ENCODE results near the gene PHF2.

Gene PHF2

GRCh38 chr9:93603011-93603410 lies 26.6 kb downstream of the PHF2 start:
- no peak for FAIRE-seq

DNA sequence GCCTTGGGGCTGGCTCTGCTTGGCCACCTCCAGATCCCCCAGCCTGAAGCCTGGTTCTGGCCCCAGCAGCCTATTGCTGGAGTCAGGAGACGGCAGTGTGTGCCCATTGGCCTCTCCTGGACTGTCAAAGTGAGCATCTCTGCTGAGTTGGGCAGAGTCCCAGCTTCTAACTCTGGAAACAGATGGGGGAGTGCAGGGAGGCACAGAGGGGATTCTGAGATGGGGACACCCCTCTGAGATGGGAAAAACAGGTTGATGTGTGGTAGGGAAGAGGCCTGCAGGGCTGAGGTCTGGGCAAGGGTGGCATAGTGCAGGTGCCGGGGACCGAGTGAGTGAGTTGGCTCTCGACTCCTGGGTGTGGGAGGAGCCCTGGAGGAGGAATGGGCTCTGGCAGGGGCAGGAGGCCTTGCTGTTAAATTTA lies 27.5 kb downstream of the PHF2 start:
- FAIRE-seq, result no peak

DNA sequence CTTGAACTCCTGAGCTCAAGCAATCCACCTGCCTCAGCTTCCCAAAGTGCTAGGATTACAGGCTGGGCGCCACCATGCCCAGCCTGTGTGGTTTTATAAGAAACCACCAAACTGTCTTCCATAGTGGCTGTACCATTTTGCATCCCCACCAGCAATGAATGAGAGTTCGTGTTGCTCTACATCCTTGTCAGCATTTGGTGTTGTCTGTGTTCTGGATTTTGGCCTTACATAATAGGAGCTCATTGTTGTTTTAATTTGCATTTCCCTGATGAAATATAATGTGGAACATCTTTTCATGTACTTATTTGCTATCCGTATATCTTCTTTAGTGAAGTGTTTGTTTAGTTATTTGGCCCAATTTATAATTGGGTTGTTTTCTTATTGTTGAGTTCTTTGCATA lies 29.8 kb downstream of the PHF2 start:
- FAIRE-seq, result no peak

DNA sequence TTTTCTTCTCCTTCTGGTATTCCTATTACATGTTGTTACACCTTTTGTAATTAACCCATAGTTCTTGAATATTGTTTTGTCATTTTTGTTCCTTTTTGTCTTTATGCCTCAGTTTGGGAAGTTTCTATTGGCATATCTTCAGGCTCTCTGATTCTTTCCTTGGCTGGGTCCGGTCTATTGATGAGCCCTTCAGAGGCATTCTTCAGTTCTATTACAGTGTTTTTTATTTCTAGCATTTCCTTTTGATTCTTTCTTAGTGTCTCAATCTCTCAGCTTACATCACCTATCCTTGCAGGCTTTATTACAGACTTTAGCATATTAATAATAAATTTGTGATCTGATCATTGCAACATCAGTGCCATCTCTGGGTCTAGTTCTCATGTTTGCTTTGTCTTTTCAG lies 33.8 kb downstream of the PHF2 start:
- no peak for FAIRE-seq

GRCh38 chr9:93612052-93612795 lies 35.8 kb downstream of the PHF2 start:
- FAIRE-seq, result no peak

- no peak for FAIRE-seq
Observed at GRCh38 chr9:93612796-93613154, 36.4 kb downstream of the PHF2 start.

- no peak for FAIRE-seq
Observed at GRCh38 chr9:93613174-93613573, 36.8 kb downstream of the PHF2 start.

GRCh38 chr9:93613791-93614190 lies 37.4 kb downstream of the PHF2 start:
- FAIRE-seq, result no peak

DNA sequence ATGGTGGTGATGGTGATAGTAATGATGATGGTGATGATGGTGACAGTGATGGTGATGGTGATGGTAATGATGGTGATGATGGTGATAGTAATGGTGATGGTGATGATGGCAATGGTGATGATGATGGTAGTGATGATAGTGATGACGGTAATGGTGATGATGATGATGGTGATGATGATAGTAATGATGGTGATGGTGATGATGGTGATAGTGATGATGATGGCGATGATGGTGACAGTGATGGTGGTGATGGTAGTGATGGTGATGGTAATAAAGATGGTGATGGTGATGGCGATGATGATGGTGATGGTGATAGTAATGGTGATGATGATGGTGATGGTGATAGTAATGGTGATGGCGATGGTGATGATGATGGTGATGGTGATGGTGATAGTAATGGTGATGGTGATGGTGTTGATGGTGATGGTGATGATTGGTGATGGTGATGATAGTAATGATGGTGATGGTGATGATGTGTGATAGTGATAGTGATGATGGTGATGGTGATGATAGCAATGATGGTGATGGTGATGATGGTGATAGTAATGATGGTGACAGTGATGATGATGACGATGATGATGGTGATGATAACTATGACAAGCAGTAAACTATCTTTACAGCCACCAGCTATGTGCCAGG lies 38.6 kb downstream of the PHF2 start:
- FAIRE-seq, result no peak

DNA sequence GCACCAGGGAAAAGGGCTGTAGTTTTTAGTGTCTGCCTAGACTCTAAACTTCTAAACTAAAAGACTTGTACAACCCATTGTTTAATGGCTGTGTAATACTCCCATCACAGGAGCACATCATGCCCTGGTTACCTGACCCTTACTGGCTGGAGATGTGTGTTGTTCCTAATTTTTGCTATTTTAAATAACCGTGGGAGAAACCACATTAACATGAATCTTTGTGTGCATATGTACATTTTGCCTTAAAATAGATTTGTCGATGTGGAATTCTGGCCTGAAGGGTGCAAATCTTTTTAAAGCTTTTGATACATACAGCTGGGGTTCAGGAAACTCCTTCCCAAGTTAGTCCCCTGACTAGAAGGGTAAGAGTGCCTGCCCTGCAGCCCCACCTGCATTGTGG lies 39.7 kb downstream of the PHF2 start:
- no peak for FAIRE-seq

DNA sequence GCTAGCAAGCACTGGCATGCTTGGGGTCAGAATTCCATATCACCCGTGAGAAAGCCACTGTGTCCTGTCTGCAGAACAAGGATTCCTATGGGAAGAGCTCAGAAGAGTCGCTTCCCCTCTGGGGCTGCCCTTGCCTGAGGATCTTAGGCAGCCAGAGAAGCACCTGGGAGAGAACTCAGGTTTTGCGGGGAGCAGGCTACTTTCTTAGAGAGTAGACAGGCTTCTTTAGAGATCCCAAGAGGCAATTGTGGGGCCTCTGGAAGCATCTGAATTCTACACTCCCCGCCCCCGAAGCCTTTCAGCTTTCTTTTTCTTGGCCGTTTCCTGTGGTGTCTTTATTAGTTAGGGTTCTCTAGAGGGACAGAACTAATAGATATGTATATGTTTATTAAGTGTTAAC lies 40.9 kb downstream of the PHF2 start:
- FAIRE-seq, result no peak

GRCh38 chr9:93619272-93619775 lies 42.9 kb downstream of the PHF2 start:
- FAIRE-seq, result no peak

GRCh38 chr9:93620041-93620506 lies 43.7 kb downstream of the PHF2 start:
- FAIRE-seq, result no peak

GRCh38 chr9:93620881-93621820 lies 44.8 kb downstream of the PHF2 start:
- FAIRE-seq, result no peak

GRCh38 chr9:93621922-93622321 lies 45.5 kb downstream of the PHF2 start:
- no peak for FAIRE-seq

DNA sequence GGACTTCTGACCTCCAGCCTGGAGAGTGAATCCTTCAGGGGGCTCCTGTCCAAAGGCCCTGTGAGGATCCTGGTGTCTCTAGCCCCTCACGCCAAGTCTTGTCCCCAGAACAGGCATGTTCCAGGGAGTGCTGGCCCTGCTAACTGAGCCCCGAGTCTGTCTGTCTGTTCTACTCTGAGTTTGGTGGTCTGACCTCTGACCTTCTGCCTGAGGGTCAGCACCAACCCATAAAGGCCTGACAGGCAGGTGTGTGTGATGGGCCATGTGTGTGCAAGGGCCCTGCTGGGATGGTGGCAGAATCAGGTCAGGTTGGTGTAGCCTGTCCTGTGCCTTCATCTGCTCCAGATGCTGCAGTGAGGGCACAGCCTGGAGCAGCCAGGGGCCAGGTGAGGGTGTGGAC lies 46.3 kb downstream of the PHF2 start:
- no peak for FAIRE-seq

GRCh38 chr9:93623753-93624152 lies 47.4 kb downstream of the PHF2 start:
- FAIRE-seq, result no peak

- no peak for FAIRE-seq
Observed at GRCh38 chr9:93624431-93624834, 48.0 kb downstream of the PHF2 start.

DNA sequence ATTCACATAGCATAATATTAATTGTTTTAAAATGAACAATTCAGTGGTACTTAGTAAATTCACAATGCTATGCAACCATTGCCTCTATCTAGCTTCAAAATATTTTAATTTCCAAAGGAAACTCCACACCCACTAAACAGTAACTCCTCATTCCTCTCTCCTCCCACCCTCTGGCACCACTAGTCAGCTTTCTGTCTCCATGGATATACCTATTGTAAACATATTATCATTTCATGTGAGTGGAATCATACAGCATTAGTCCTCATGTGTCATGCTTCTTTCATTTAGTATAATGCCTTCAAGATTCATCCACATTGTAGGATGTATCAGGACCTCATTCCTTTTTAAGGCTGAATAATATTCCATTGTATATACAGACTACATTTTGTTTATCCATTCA lies 48.6 kb downstream of the PHF2 start:
- no peak for FAIRE-seq

DNA sequence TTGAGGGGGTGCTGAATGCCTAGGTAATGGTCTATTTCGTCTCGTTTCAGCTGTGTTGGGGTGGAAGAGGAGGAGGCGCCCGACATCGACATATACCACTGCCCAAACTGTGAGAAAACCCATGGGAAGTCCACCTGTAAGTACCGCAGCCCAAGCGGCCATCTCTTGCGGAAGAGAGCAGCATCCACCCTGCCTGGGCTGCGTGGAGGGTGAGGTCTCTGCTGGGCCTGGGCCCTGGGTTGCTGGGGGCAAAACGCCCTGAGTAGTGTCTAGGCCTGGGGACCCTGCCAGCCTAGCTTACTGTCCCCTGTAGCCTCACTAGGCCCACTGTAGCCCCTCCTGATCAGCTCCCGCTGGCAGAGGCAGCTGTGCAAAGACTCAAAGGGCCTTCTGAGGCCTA lies 53.5 kb downstream of the PHF2 start:
- FAIRE-seq, result no peak

DNA sequence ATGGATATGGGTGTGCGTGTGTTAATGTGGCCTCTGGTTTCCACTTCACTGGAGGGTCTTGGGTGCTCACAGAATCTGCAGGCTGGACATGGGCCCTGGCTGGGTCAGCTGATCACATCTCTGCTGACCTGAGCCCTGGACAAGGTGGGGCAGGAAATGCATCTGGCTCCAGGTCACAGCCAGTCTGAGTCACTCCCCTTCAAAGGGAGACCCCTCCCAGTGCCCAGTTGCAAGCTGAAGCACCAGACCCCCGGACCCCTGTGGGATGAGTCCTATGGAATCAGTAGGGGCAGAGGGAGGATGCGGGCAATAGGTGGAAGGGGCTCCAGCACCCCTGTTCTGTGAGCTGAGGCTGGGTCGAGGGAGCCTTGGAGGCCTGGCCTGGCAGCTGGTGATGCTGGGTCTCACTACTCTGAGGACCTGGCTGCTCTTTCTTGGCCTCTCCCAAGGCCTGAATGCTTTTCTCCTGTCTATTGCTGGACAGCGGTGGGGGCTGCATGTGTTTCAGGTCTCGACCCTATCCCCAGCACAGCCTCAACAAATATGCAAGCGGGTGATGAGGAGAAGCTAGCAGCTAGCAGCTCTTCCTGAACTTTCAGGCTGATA lies 54.5 kb downstream of the PHF2 start:
- no peak for FAIRE-seq

DNA sequence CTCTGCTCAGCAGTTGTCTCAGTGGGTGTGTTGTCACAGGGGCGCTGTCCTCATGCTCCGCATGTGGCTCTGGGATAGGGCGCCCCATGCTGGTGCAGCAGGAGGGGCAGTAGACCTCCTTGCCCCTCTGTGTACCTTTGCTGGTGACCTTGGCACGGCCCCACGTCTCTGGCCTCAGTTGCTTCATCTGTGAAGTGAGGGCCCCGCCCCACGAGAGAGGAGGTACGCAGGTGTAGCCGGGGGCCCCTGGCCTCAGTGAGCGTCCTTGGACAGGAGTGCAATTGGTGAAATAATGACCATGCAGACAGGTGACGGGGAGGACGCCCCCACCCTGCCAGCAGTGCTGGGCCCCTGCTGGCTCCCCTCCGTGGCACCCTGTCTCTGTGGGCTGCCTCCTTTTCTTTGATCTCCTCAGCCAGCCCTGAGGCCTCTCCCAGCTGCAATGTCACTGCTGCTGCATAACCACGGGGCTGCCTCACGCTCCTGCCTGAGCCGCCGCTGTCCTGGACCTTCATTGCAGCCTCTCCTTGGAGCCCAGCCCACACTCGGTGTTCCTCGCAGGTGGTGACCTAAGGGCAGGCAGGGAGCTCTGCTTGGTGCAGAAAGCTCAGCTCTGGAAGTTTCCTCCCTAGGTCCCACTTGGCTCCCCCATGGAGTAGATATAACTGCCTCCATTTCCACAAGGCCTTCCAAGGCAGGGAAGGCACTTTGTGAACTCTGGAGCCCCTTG lies 57.3 kb downstream of the PHF2 start:
- FAIRE-seq, result no peak
